Mesothelial cell of epicardium (in vitro differentiated cells): Measurements from ENCODE around the gene CDH12. TPM values are rescaled to one million over a fixed set of nuclear protein-coding genes. Genes with fewer than 3 reads are reported as not detected.

Source experiments
- DNase-seq, 2 experiments: peaks; one replicate each; pipeline ENCODE4 v3.0.0; 2021; ENCODE audit warnings: low spot score in 2 of 2; ENCODE audit not compliant: unreplicated experiment in 2 of 2
- H3K27ac Mint-ChIP-seq: 2 replicates; pipeline ENCODE4 v1.8.0; 2021; ENCODE audit warnings: mixed read lengths
- H3K27me3 Mint-ChIP-seq: 2 replicates; pipeline ENCODE4 v1.8.0; 2021; ENCODE audit warnings: low read depth, mixed read lengths
- H3K36me3 Mint-ChIP-seq: 2 replicates; pipeline ENCODE4 v1.8.0; 2021; ENCODE audit warnings: mixed read lengths
- H3K4me1 Mint-ChIP-seq: 2 replicates; pipeline ENCODE4 v1.8.0; 2021; ENCODE audit warnings: mixed read lengths
- H3K4me3 Mint-ChIP-seq: 2 replicates; pipeline ENCODE4 v1.8.0; 2021; ENCODE audit warnings: mild to moderate bottlenecking, moderate library complexity, mixed read lengths
- H3K9me3 Mint-ChIP-seq: 2 replicates; pipeline ENCODE4 v1.8.0; 2021; ENCODE audit warnings: mixed read lengths
- CTCF ChIP-seq: fragments of 200-600 bp; sonication (generic); IDR thresholded peaks from one replicate; pipeline ENCODE4 v1.5.0; 2021; ENCODE audit warnings: antibody characterized with exemption; ENCODE audit not compliant: unreplicated experiment
- total RNA-seq: library from RNA; stranded (reverse); gene quantifications from 3 replicates; pipeline ENCODE4 v1.2.1, GENCODE V29; 2021

CDH12 gene
- total RNA-seq, 1 donor from 2014 or later: 1.6 TPM

GRCh38 chr5:22500556-22500955, 352.6 kb downstream of the CDH12 start:
- peaks cover 4% of the 10 kb centered on the region for H3K36me3 Mint-ChIP-seq
- peaks cover 17% of the 10 kb centered on the region for H3K9me3 Mint-ChIP-seq
- no peak for TF ChIP-seq CTCF
- H3K4me3 Mint-ChIP-seq: no peak overlapping the region
- H3K27ac Mint-ChIP-seq: no peak overlapping the region
- H3K4me1 Mint-ChIP-seq: no peaks in the 10 kb centered on the region
- peaks cover 9% of the 10 kb centered on the region for H3K27me3 Mint-ChIP-seq
- no peak for DNase-seq

GRCh38 chr5:22496666-22497065, 356.5 kb downstream of the CDH12 start:
- H3K4me3 Mint-ChIP-seq: no peak overlapping the region
- no peaks in the 10 kb centered on the region for H3K36me3 Mint-ChIP-seq
- DNase-seq: no peak
- no peaks in the 10 kb centered on the region for H3K4me1 Mint-ChIP-seq
- H3K27me3 Mint-ChIP-seq: no peaks in the 10 kb centered on the region
- no peak overlapping the region for H3K27ac Mint-ChIP-seq
- no peak for TF ChIP-seq CTCF
- H3K9me3 Mint-ChIP-seq: peaks cover 6% of the 10 kb centered on the region

- no peak for TF ChIP-seq CTCF
- no peak overlapping the region for H3K27ac Mint-ChIP-seq
- no peaks in the 10 kb centered on the region for H3K4me1 Mint-ChIP-seq
- no peak for DNase-seq
- no peak overlapping the region for H3K4me3 Mint-ChIP-seq
- no peaks in the 10 kb centered on the region for H3K9me3 Mint-ChIP-seq
- H3K36me3 Mint-ChIP-seq: no peaks in the 10 kb centered on the region
- no peaks in the 10 kb centered on the region for H3K27me3 Mint-ChIP-seq
These were observed 358.0 kb downstream of the CDH12 start for GRCh38 chr5:22495016-22495720.

- TF ChIP-seq CTCF: no peak
- Mint-ChIP-seq H3K4me1 (no peaks in the 10 kb centered on the region), H3K27ac (no peak overlapping the region), H3K36me3 (no peaks in the 10 kb centered on the region), H3K9me3 (no peaks in the 10 kb centered on the region), H3K4me3 (no peak overlapping the region), H3K27me3 (peaks cover 2% of the 10 kb centered on the region)
- no peak for DNase-seq
These were observed 364.7 kb downstream of the CDH12 start for GRCh38 chr5:22488427-22488826.

- Mint-ChIP-seq H3K4me1 (peaks cover 7% of the 10 kb centered on the region), H3K4me3 (no peak overlapping the region), H3K36me3 (no peaks in the 10 kb centered on the region), H3K27ac (no peak overlapping the region), H3K27me3 (peaks cover 6% of the 10 kb centered on the region), H3K9me3 (peaks cover 6% of the 10 kb centered on the region)
- no peak for DNase-seq
- no peak for TF ChIP-seq CTCF
These were observed 372.8 kb downstream of the CDH12 start for GRCh38 chr5:22480305-22480704.

- Mint-ChIP-seq H3K36me3 (no peaks in the 10 kb centered on the region), H3K9me3 (peaks cover 6% of the 10 kb centered on the region), H3K4me1 (peaks cover 3% of the 10 kb centered on the region), H3K4me3 (no peak overlapping the region), H3K27me3 (no peaks in the 10 kb centered on the region), H3K27ac (no peak overlapping the region)
- no peak for TF ChIP-seq CTCF
- DNase-seq: no peak
These were observed 379.3 kb downstream of the CDH12 start for GRCh38 chr5:22473886-22474285.
